H9 (cell line): ENCODE results near the gene OR10A3. TPM values are rescaled to one million over a fixed set of nuclear protein-coding genes. Genes with fewer than 3 reads are reported as not detected.

Source experiments
- DNase-seq: peaks from one replicate; pipeline ENCODE4 v3.0.0-alpha.2; 2017
- H2AFZ ChIP-seq: one replicate; pipeline ENCODE4 v1.6.1; 2013; ENCODE audit warnings: mild to moderate bottlenecking, low read length, control low read depth, moderate library complexity
- H2AK5ac ChIP-seq: 2 replicates; pipeline ENCODE4 v1.6.1; 2013; ENCODE audit warnings: low read length, control low read depth, mixed read lengths; ENCODE audit not compliant: insufficient read length
- H2BK120ac ChIP-seq: one replicate; pipeline ENCODE4 v1.6.1; 2013; ENCODE audit warnings: low read depth, mild to moderate bottlenecking, low read length, control low read depth, inconsistent platforms; ENCODE audit not compliant: poor library complexity, severe bottlenecking
- H2BK12ac ChIP-seq: 2 replicates; pipeline ENCODE4 v1.6.1; 2013; ENCODE audit warnings: low read length, control low read depth, mixed read lengths, low read depth; ENCODE audit not compliant: insufficient read length
- H2BK15ac ChIP-seq: 2 replicates; pipeline ENCODE4 v1.6.1; 2013; ENCODE audit warnings: low read depth, low read length, control low read depth
- H2BK20ac ChIP-seq: one replicate; pipeline ENCODE4 v1.6.1; 2013; ENCODE audit warnings: low read depth, mild to moderate bottlenecking, low read length, control low read depth, inconsistent platforms; ENCODE audit not compliant: poor library complexity, severe bottlenecking
- H2BK5ac ChIP-seq: 2 replicates; pipeline ENCODE4 v1.6.1; 2013; ENCODE audit warnings: low read length, control low read depth, mixed read lengths; ENCODE audit not compliant: insufficient read length
- H3K14ac ChIP-seq: 2 replicates; pipeline ENCODE4 v1.6.1; 2013; ENCODE audit warnings: low read length, control low read depth; ENCODE audit not compliant: insufficient read depth
- H3K18ac ChIP-seq: 2 replicates; pipeline ENCODE4 v1.6.1; 2013; ENCODE audit warnings: low read depth, mild to moderate bottlenecking, mixed read lengths, low read length, control low read depth; ENCODE audit not compliant: insufficient read length
- H3K23ac ChIP-seq: 2 replicates; pipeline ENCODE4 v1.6.1; 2013; ENCODE audit warnings: low read length, control low read depth, mixed read lengths, low read depth; ENCODE audit not compliant: insufficient read length
- H3K23me2 ChIP-seq: 2 replicates; pipeline ENCODE4 v1.6.1; 2013; ENCODE audit warnings: low read depth, mild to moderate bottlenecking, mixed read lengths, low read length, control low read depth; ENCODE audit not compliant: insufficient read length, poor library complexity, severe bottlenecking
- H3K27ac ChIP-seq: 2 replicates; pipeline ENCODE4 v1.5.1; 2013; ENCODE audit warnings: low read length, control low read depth, mixed read lengths, low read depth; ENCODE audit not compliant: insufficient read length
- H3K27me3 ChIP-seq: 2 replicates; pipeline ENCODE4 v1.6.1; 2013; ENCODE audit warnings: low read length, control low read depth, inconsistent platforms; ENCODE audit not compliant: insufficient read depth
- H3K4ac ChIP-seq: 2 replicates; pipeline ENCODE4 v1.6.1; 2013; ENCODE audit warnings: low read depth, mild to moderate bottlenecking, control low read depth, inconsistent platforms, low read length, moderate library complexity
- H3K4me1 ChIP-seq: 2 replicates; pipeline ENCODE4 v1.6.1; 2013; ENCODE audit warnings: low read length, control low read depth, inconsistent platforms; ENCODE audit not compliant: insufficient read depth
- H3K4me2 ChIP-seq: 2 replicates; pipeline ENCODE4 v1.6.1; 2013; ENCODE audit warnings: low read length, control low read depth, mixed read lengths; ENCODE audit not compliant: insufficient read length, insufficient read depth
- H3K56ac ChIP-seq: 2 replicates; pipeline ENCODE4 v1.6.1; 2013; ENCODE audit warnings: low read depth, mild to moderate bottlenecking, mixed read lengths, low read length, control low read depth; ENCODE audit not compliant: insufficient read length
- H3K79me1 ChIP-seq: 2 replicates; pipeline ENCODE4 v1.6.1; 2013; ENCODE audit warnings: low read depth, mild to moderate bottlenecking, moderate library complexity, low read length, control low read depth, inconsistent platforms; ENCODE audit not compliant: insufficient read depth, poor library complexity, severe bottlenecking
- H3K79me2 ChIP-seq: 2 replicates; pipeline ENCODE4 v1.6.1; 2013; ENCODE audit warnings: low read length, control low read depth, inconsistent platforms; ENCODE audit not compliant: insufficient read depth
- H3K9ac ChIP-seq: 2 replicates; pipeline ENCODE4 v1.6.1; 2013; ENCODE audit warnings: low read length, control low read depth, mixed read lengths; ENCODE audit not compliant: insufficient read length; ENCODE audit errors: extremely low read depth
- H3K9me3 ChIP-seq: one replicate; pipeline ENCODE4 v1.6.1; 2013; ENCODE audit warnings: low read depth, low read length, inconsistent platforms; ENCODE audit not compliant: control insufficient read depth
- H3T11ph ChIP-seq: one replicate; pipeline ENCODE4 v1.6.1; 2013; ENCODE audit warnings: mild to moderate bottlenecking, low read length, control low read depth, inconsistent platforms
- H4K20me1 ChIP-seq: one replicate; pipeline ENCODE4 v1.6.1; 2013; ENCODE audit not compliant: control insufficient read depth, insufficient read length, insufficient read depth
- H4K5ac ChIP-seq: 2 replicates; pipeline ENCODE4 v1.6.1; 2013; ENCODE audit warnings: low read depth, mild to moderate bottlenecking, mixed read lengths, low read length, control low read depth; ENCODE audit not compliant: insufficient read length
- H4K8ac ChIP-seq: replicated peaks from 2 replicates; pipeline ENCODE4 v1.6.1; 2013; ENCODE audit warnings: low read length, control low read depth, mixed read lengths, low read depth; ENCODE audit not compliant: insufficient read length
- H4K91ac ChIP-seq: 2 replicates; pipeline ENCODE4 v1.6.1; 2013; ENCODE audit warnings: low read depth, mild to moderate bottlenecking, moderate library complexity, mixed read lengths, low read length, control low read depth; ENCODE audit not compliant: insufficient read length
- H3K27ac Mint-ChIP-seq, 3 experiments: 2 replicates in 2 of 3; 3 replicates in 1 of 3; pipeline ENCODE4 v1.8.0; 2020 to 2021; ENCODE audit warnings: mixed read lengths in 3 of 3, mild to moderate bottlenecking in 1 of 3, moderate library complexity in 1 of 3
- H3K27me3 Mint-ChIP-seq: 2 replicates; pipeline ENCODE4 v1.8.0; 2021; ENCODE audit warnings: low read depth, mild to moderate bottlenecking, moderate library complexity, mixed read lengths
- H3K36me3 Mint-ChIP-seq, 3 experiments: 2 replicates in 2 of 3; 3 replicates in 1 of 3; pipeline ENCODE4 v1.8.0; 2020 to 2021; ENCODE audit warnings: low read depth in 3 of 3, mixed read lengths in 3 of 3; ENCODE audit not compliant: insufficient read depth in 1 of 3
- H3K4me1 Mint-ChIP-seq, 2 experiments: 2 replicates each; pipeline ENCODE4 v1.8.0; 2020; ENCODE audit warnings: mixed read lengths in 2 of 2
- H3K4me3 Mint-ChIP-seq, 2 experiments: 2 replicates in 1 of 2; 3 replicates in 1 of 2; pipeline ENCODE4 v1.8.0; 2020 to 2021; ENCODE audit warnings: mild to moderate bottlenecking in 2 of 2, mixed read lengths in 2 of 2, moderate library complexity in 1 of 2
- H3K9me3 Mint-ChIP-seq, 2 experiments: 2 replicates in 1 of 2; 3 replicates in 1 of 2; pipeline ENCODE4 v1.8.0; 2020; ENCODE audit warnings: mild to moderate bottlenecking in 2 of 2, mixed read lengths in 2 of 2, moderate library complexity in 1 of 2
- WGBS: extraction: QIAGEN DNeasy Blood & Tissue Kit; methylation state at CpG from one replicate; pipeline ENCODE4 v1.1.7; 2013; ENCODE audit warnings: missing lambda C conversion rate, low lambda C conversion rate, mixed read lengths; ENCODE audit not compliant: insufficient read length; ENCODE audit errors: extremely low coverage; 5-methylcytosine and 5-hydroxymethylcytosine counted together
- total RNA-seq: library from RNA; stranded (reverse); gene quantifications from 2 replicates; pipeline ENCODE4 v1.2.1, GENCODE V29; 2021
- TF ChIP-seq, protein P1 (sequence below): fragments of 200-600 bp; sonication (generic); conservative IDR thresholded peaks from 3 replicates; pipeline ENCODE4 v1.8.0; 2021; ENCODE audit warnings: antibody characterized with exemption, mild to moderate bottlenecking

The OR10A3 gene
- total RNA-seq, 1 experiment from 2014 or later, result not detected

DNA sequence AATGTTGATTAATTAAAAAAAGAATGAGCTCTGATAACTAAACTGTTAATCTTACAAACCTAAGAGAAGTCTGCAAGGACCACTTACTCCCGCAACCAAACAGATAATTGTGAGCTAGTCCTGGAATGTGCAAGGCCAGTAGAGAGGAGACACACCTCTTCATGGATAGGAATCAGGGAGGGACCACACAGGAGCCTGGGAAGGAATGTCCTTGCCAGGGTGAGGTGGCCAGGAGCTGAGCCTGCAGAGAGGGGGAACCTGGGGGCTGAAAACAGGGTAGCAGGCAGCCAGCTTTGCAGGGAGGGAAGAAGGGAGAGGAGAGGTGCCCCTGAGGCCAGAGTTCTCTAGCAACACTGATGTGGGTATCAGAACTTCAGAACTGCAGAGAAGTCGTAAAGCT is 33.2 kb upstream of the OR10A3 start:
- peak; percentile 53 for DNase-seq
- H3K27ac Mint-ChIP-seq, result peak overlapping the region; percentile 25 to 32 (median 32); a peak in 4 of 7 replicates

More for the DNA sequence above, 33.2 kb upstream of the OR10A3 start:
- H2AK5ac ChIP-seq, result no peak overlapping the region
- H2BK120ac ChIP-seq, result no peak overlapping the region
- H3K9ac ChIP-seq, result no peak overlapping the region
- Mint-ChIP-seq H3K4me1 (peaks cover 27 to 33% of the 10 kb centered on the region in 2 experiments), H3K36me3 (no peaks in the 10 kb centered on the region), H3K9me3 (no peaks in the 10 kb centered on the region), H3K4me3 (no peak overlapping the region), H3K27me3 (no peaks in the 10 kb centered on the region)
- no peak overlapping the region for H2BK15ac ChIP-seq
- no peak overlapping the region for H3K4ac ChIP-seq
- H2AFZ ChIP-seq, result no peak overlapping the region
- no peaks in the 10 kb centered on the region for H4K20me1 ChIP-seq
- H3K27me3 ChIP-seq, result no peaks in the 10 kb centered on the region
- H3K79me2 ChIP-seq, result no peaks in the 10 kb centered on the region
- TF ChIP-seq, protein P1, sequence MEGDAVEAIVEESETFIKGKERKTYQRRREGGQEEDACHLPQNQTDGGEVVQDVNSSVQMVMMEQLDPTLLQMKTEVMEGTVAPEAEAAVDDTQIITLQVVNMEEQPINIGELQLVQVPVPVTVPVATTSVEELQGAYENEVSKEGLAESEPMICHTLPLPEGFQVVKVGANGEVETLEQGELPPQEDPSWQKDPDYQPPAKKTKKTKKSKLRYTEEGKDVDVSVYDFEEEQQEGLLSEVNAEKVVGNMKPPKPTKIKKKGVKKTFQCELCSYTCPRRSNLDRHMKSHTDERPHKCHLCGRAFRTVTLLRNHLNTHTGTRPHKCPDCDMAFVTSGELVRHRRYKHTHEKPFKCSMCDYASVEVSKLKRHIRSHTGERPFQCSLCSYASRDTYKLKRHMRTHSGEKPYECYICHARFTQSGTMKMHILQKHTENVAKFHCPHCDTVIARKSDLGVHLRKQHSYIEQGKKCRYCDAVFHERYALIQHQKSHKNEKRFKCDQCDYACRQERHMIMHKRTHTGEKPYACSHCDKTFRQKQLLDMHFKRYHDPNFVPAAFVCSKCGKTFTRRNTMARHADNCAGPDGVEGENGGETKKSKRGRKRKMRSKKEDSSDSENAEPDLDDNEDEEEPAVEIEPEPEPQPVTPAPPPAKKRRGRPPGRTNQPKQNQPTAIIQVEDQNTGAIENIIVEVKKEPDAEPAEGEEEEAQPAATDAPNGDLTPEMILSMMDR, result no peak
- no peak overlapping the region for H3K23ac ChIP-seq
- no peak overlapping the region for H3K18ac ChIP-seq
- no peak overlapping the region for H4K91ac ChIP-seq
- no peak overlapping the region for H3K4me2 ChIP-seq
- no CpG with 5 or more reads among the region's 2 CpGs for WGBS
- H3T11ph ChIP-seq, result no peak overlapping the region
- H3K4me1 ChIP-seq, result peaks cover 5% of the 10 kb centered on the region
- H4K5ac ChIP-seq, result no peak overlapping the region
- no peaks in the 10 kb centered on the region for H3K9me3 ChIP-seq
- no peak overlapping the region for H3K27ac ChIP-seq
- no peak overlapping the region for H2BK12ac ChIP-seq
- no peak overlapping the region; the same call in 1 of the 2 replicates for H3K14ac ChIP-seq
- H3K79me1 ChIP-seq, result no peaks in the 10 kb centered on the region
- no peaks in the 10 kb centered on the region for H3K23me2 ChIP-seq
- H2BK20ac ChIP-seq, result no peak overlapping the region
- H2BK5ac ChIP-seq, result no peak overlapping the region
- H4K8ac ChIP-seq, result no peak overlapping the region
- H3K56ac ChIP-seq, result no peak overlapping the region
